Measurements from ENCODE around the gene ADM.
A peak's percentile ranks its signal among the peaks of the same experiment; 100 is the strongest.
"Not testable (repeated sequence)": the region's sequence is repeated elsewhere in the genome, so short reads cannot be mapped to it uniquely, and the experiment has no call there.

Gene ADM

GRCh38 chr11:10304495-10305261, at the start of gene ADM:
Gene ADM (plus strand): TSS chr11:10305073. CDS start chr11:10305701, 628 bp downstream.
- H3K27ac Mint-ChIP-seq, result no peak within 1 kb of the TSS
- peak within 1 kb of the TSS; percentile 92 for H3K4me3 Mint-ChIP-seq
- peak; percentile 63 for TF ChIP-seq CTCF (IDR thresholded peaks at IDR 0.05)
- peak; percentile 86 for DNase-seq
- H3K27me3 Mint-ChIP-seq (ENCODE audit: low read depth, poor library complexity), result peaks cover 92% of the 10 kb centered on the region
- H3K4me1 Mint-ChIP-seq, result peaks cover 56% of the 10 kb centered on the region
- no peaks in the 10 kb centered on the region for H3K9me3 Mint-ChIP-seq
- no peaks in the 10 kb centered on the region for H3K36me3 Mint-ChIP-seq (ENCODE audit: low read depth)

GRCh38 chr11:10255388-10256125, 49.3 kb upstream of the ADM start:
- no peak for DNase-seq
- Mint-ChIP-seq H3K9me3 (no peaks in the 10 kb centered on the region), H3K4me1 (peaks cover 6% of the 10 kb centered on the region), H3K27ac (no peak overlapping the region), H3K4me3 (no peak overlapping the region), H3K36me3 (ENCODE audit: low read depth) (peaks cover 4% of the 10 kb centered on the region), H3K27me3 (ENCODE audit: low read depth, poor library complexity) (no peaks in the 10 kb centered on the region)
- TF ChIP-seq CTCF (IDR thresholded peaks at IDR 0.05), result no peak

GRCh38 chr11:10257478-10257877, 47.4 kb upstream of the ADM start:
- no peak for TF ChIP-seq CTCF (IDR thresholded peaks at IDR 0.05)
- DNase-seq, result no peak
- no peak overlapping the region for H3K4me3 Mint-ChIP-seq

GRCh38 chr11:10261821-10262220, 43.1 kb upstream of the ADM start:
- Mint-ChIP-seq H3K27me3 (ENCODE audit: low read depth, poor library complexity) (no peaks in the 10 kb centered on the region), H3K4me3 (no peak overlapping the region), H3K36me3 (ENCODE audit: low read depth) (peaks cover 7% of the 10 kb centered on the region), H3K9me3 (peaks cover 6% of the 10 kb centered on the region), H3K27ac (no peak overlapping the region), H3K4me1 (peaks cover 6% of the 10 kb centered on the region)
- DNase-seq, result no peak
- TF ChIP-seq CTCF (IDR thresholded peaks at IDR 0.05), result no peak

More at GRCh38 chr11:10257478-10257877, 47.4 kb upstream of the ADM start:
- Mint-ChIP-seq H3K27ac (no peak overlapping the region), H3K4me1 (peaks cover 6% of the 10 kb centered on the region), H3K9me3 (no peaks in the 10 kb centered on the region), H3K27me3 (ENCODE audit: low read depth, poor library complexity) (no peaks in the 10 kb centered on the region), H3K36me3 (ENCODE audit: low read depth) (peaks cover 4% of the 10 kb centered on the region)

GRCh38 chr11:10263929-10264328, 40.9 kb upstream of the ADM start:
- no peak for DNase-seq

GRCh38 chr11:10264716-10265115, 40.2 kb upstream of the ADM start:
- not testable (repeated sequence) for H3K4me3 Mint-ChIP-seq; H3K27me3 Mint-ChIP-seq (ENCODE audit: low read depth, poor library complexity); DNase-seq; H3K9me3 Mint-ChIP-seq; H3K27ac Mint-ChIP-seq; H3K36me3 Mint-ChIP-seq (ENCODE audit: low read depth); H3K4me1 Mint-ChIP-seq

More at GRCh38 chr11:10263929-10264328, 40.9 kb upstream of the ADM start:
- Mint-ChIP-seq H3K27ac (no peak overlapping the region), H3K36me3 (ENCODE audit: low read depth) (peaks cover 7% of the 10 kb centered on the region), H3K4me3 (no peak overlapping the region), H3K27me3 (ENCODE audit: low read depth, poor library complexity) (no peaks in the 10 kb centered on the region), H3K4me1 (no peaks in the 10 kb centered on the region), H3K9me3 (peaks cover 6% of the 10 kb centered on the region)
- TF ChIP-seq CTCF (IDR thresholded peaks at IDR 0.05), result no peak

Measured in nephron progenitor cell (in vitro differentiated cells).